Measurements from ENCODE around the gene EIF3I.
"Not testable (repeated sequence)": the region's sequence is repeated elsewhere in the genome, so short reads cannot be mapped to it uniquely, and the experiment has no call there.

The EIF3I gene

GRCh38 chr1:32232558-32233304 lies 10.5 kb downstream of the EIF3I start:
- DNase-seq: no peak

- no peak for DNase-seq
These were observed 12.6 kb downstream of the EIF3I start for GRCh38 chr1:32234792-32235191.

DNA sequence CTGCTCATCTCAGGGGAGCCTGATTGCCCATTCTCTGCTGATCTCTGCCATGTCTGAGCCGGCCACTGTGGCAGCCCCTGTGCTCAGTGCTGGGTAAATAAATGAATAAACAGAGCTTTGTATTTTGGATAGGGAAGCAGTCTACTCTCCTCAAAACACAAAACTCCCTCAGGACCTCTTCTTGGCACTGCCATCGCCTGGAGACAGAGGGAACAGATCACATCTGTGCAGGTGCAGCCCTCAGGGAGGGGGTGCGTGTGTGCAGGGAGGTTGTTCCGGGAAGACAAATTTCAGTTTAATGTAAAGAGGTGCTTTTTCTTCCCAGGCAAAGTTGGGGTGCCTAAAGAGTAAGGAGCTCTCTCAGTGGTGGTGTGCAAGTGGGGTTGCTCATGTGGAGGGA lies 17.1 kb downstream of the EIF3I start:
- no peak for DNase-seq

DNA sequence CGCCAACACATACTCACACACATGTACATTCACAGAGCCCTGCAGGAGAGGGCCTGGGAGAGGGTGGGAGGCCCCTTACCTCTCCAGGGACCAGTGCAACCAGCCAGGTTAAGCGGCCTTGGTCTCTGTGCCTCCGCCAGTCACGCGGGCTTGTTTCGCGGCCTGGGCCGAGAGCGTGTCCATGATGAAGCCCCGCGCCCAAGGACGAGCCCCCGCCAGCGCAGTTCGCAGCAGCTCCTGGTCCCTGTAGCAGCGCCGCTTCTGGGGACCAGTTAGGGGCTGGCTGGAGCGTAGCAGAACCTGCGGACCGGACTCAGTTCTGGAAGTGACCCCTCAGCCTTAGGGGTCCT lies 17.6 kb downstream of the EIF3I start:
- no peak for DNase-seq

GRCh38 chr1:32240140-32240951 lies 18.1 kb downstream of the EIF3I start:
- DNase-seq: peak; percentile 61

- DNase-seq: peak; percentile 46
These were observed 19.0 kb downstream of the EIF3I start for GRCh38 chr1:32241001-32241763.

GRCh38 chr1:32242341-32242851 lies 20.2 kb downstream of the EIF3I start:
- no peak for DNase-seq

GRCh38 chr1:32246888-32247273 lies 24.7 kb downstream of the EIF3I start, which contains the start of gene FAM167B:
FAM167B (plus strand) TSS chr1:32247222; CDS start chr1:32247422, 200 bp downstream.
- DNase-seq: no peak

DNA sequence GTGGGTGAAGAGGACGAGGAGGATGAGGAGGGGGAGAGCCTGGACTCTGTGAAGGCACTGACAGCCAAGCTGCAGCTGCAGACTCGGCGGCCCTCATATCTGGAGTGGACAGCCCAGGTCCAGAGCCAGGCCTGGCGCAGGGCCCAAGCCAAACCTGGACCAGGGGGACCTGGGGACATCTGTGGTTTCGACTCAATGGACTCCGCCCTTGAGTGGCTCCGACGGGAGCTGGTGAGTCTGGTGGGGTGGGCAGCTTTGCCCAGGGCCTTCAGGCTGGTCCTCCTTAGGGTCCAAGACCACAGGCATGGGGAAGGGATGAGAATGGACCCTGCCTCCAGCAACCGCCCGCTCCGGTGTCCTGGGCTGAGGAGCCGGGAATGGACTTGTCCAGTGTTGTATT lies 25.2 kb downstream of the EIF3I start:
- no peak for DNase-seq

- peak; percentile 81 for DNase-seq
These were observed 26.0 kb downstream of the EIF3I start for GRCh38 chr1:32247983-32248889.

DNA sequence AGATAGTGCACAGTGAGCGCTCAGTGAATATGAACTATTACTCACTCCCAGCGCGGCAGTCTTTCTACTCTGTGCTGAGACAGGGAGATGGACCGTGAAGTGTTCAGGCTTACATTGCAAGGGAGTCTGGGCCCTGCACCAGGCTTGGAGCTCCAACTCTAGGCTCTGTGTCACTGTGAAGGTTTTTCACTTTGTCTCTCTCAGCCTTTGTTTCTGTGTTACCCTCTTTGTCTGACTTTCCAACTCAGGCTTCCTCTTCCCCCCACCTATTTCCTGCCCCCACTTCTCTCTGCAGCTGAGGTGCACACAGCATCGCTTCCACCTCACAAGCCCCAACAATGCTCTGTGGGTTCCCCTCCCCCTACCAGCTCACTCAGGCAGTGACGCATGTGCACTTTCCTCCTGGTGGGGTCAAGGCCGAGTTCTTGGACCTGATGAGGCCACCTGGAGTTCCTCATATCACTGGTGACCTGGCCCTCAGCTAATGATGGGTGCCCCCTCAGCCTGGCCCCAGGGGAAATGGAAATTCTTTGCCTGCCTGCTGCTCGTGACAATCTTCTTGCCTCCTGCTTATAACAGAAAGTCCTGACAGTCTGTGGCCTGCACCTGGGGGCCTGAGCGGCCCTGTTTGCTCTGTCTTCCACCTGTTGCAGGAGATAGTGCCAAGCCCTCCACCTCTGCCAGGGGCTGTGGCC lies 27.8 kb downstream of the EIF3I start:
- DNase-seq: peak; percentile 71

GRCh38 chr1:32250893-32251716 lies 28.9 kb downstream of the EIF3I start, which contains the start of gene LCK:
LCK (plus strand) TSS chr1:32251265; CDS start chr1:32274330, 23,065 bp downstream.
- peak; percentile 73 for DNase-seq

- DNase-seq: no peak
These were observed 33.2 kb downstream of the EIF3I start for GRCh38 chr1:32255072-32256071.

DNA sequence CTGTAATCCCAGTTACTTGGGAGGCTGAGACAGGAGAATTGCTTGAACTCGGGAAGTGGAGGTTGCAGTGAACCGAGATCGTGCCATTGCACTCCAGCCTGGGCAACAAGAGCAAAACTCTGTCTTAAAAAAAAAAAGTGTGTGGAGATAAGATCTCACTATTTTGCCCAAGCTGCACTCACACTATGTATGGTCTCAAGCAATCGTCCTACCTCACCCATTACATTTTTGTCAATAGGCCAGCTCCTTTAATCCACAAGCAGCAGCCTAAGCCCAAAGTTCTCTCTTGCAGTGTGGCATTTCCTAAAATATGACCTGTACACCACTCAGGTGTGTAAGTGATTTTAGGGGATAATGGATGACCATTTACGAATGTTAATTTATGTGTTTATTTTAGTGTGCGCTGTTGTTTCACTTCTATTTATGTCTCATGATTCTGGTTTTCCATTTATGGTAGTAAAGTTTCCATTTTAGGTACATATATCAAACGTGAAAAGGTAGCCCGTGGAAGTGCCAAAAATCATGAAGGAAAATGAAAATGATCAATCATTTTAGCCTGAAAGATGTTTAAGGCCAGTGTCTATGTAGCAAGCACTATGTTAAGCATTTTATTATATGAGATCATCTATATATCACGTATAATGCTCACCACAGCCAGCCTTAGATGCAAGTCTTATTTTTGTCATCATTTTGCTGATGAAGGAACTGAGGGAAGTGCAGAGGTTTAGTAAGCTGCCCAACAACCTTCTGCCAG lies 34.4 kb downstream of the EIF3I start:
- no peak for DNase-seq

DNA sequence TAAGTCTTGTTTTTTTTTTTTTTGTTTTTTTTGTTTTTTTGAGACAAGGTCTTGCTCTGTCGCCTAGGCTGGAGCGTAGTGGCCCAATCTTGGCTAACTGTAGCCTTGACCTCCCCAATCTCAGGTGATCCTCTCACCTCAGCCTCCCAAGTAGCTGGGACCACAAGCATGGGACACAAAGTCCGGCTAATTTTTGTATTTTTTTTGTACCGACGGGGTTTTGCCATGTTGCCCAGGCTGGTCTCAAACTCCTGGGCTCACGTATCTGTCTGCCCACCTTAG lies 35.0 kb downstream of the EIF3I start:
- no peak for DNase-seq

GRCh38 chr1:32263236-32263593 lies 41.0 kb downstream of the EIF3I start:
- DNase-seq: not testable (repeated sequence)

- no peak for DNase-seq
These were observed 41.5 kb downstream of the EIF3I start for GRCh38 chr1:32263744-32264143.

- no peak for DNase-seq
These were observed 43.6 kb downstream of the EIF3I start for GRCh38 chr1:32265846-32266245.
